ENCODE measurements around the gene JAG2.

DNA sequence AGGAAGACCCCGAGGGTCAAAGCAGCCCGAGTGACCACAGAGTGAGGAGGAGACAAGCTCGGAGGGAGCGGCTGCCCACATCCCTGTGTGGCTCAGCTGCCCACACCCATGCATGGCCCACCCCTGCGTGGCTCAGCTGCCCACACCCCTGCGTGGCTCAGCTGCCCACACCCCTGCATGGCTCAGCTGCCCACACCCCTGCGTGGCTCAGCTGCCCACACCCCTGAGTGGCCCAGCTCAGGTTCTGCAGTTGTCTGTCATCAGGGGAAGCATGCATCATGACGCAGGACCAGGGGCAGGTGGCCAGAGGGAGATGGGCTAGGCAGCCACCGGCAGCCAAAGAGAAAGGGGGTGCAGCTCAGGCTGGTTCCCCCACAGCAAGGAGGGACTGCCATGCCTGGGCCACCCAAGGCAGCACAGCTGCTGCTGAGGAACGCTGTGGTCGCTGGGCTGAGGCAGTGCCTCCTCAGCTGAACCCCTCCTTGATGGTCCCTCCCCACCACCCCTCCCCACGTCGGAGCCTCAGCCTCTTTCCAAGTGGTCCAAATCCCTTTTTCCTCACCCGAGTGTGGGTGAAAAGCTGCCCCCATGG is 45.8 kb upstream of the JAG2 start:
- TF ChIP-seq, protein P1, sequence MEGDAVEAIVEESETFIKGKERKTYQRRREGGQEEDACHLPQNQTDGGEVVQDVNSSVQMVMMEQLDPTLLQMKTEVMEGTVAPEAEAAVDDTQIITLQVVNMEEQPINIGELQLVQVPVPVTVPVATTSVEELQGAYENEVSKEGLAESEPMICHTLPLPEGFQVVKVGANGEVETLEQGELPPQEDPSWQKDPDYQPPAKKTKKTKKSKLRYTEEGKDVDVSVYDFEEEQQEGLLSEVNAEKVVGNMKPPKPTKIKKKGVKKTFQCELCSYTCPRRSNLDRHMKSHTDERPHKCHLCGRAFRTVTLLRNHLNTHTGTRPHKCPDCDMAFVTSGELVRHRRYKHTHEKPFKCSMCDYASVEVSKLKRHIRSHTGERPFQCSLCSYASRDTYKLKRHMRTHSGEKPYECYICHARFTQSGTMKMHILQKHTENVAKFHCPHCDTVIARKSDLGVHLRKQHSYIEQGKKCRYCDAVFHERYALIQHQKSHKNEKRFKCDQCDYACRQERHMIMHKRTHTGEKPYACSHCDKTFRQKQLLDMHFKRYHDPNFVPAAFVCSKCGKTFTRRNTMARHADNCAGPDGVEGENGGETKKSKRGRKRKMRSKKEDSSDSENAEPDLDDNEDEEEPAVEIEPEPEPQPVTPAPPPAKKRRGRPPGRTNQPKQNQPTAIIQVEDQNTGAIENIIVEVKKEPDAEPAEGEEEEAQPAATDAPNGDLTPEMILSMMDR (IDR thresholded peaks at IDR 0.05), result no peak
- TF ChIP-seq POLR2AphosphoS5 (IDR thresholded peaks at IDR 0.05) (no peak), POLR2A (IDR thresholded peaks at IDR 0.05) (no peak)

Measured in breast epithelium (tissue), 3 donors.